ENCODE measurements around the gene PFDN1.

Gene PFDN1

DNA sequence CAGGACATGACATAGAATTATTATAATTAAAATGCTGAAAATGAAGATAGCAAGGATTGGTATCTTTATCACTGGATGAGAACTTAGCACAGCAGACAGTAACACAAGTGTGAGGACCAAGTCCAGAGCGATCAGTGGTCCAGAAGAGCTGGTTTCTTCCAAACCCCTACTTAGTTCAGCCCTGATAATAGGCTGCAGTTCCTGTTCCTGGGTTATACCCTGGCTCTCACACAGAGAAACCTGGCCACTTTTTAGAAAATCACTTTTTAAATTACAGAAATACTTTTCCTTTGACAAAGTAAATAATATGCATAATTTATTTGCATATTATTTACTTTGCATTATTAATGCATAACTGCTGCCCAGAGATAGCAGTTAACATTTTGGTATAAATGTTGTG lies 87.6 kb downstream of the PFDN1 start:
- Histone ChIP-seq H3K9me3 (ENCODE audit: control extremely low read depth in 1 of 5, control insufficient read depth in 4 of 5, insufficient read depth in 2 of 5, low read depth in 1 of 5, low read length in 4 of 5) (no peaks in the 10 kb centered on the region), H3K36me3 (ENCODE audit: control insufficient read depth in 4 of 4, insufficient read depth in 4 of 4, low read length in 3 of 4) (no peaks in the 10 kb centered on the region), H3K4me1 (ENCODE audit: control extremely low read depth in 1 of 4, control insufficient read depth in 4 of 4, insufficient read depth in 4 of 4, low read length in 3 of 4) (peaks cover 2 to 12% (median 12%) of the 10 kb centered on the region in 4 experiments), H3K4me3 (ENCODE audit: control insufficient read depth in 1 of 7, extremely low read depth in 1 of 7, insufficient read depth in 4 of 7, low read depth in 2 of 7, low read length in 6 of 7) (no peak overlapping the region), H3K27me3 (replicated peaks in 2 of 5; ENCODE audit: control insufficient read depth in 4 of 5, insufficient read depth in 5 of 5, low read length in 4 of 5) (peaks cover 0 to 15% (median 6%) of the 10 kb centered on the region in 5 experiments), H3K27ac (ENCODE audit: insufficient read depth in 1 of 2, low read depth in 1 of 2, low read length in 2 of 2, poor library complexity in 1 of 2, severe bottlenecking in 2 of 2) (no peak overlapping the region)
- CTCF ChIA-PET, result interaction anchor here (0.9 to 1.5 kb wide), 8 partner anchors 8 to 158 kb away, joined by 3 to 4 read pairs (median 4); no protein-coding TSS in a partner anchor
- POLR2A ChIA-PET, result interaction anchor here (0.6 to 0.8 kb wide), 2 partner anchors 17 to 100 kb away, joined by 3 to 4 read pairs; no protein-coding TSS in a partner anchor
- DNase-seq, result no peak
- 100% methylated on average over 1 of the region's 1 CpG for WGBS (ENCODE audit: insufficient coverage)

- no peaks in the 10 kb centered on the region for H3K9me3 ChIP-seq (ENCODE audit: control extremely low read depth in 1 of 5, control insufficient read depth in 4 of 5, insufficient read depth in 2 of 5, low read depth in 1 of 5, low read length in 4 of 5)
- no peak overlapping the region for H3K4me3 ChIP-seq (ENCODE audit: control insufficient read depth in 1 of 7, extremely low read depth in 1 of 7, insufficient read depth in 4 of 7, low read depth in 2 of 7, low read length in 6 of 7)
- no peak overlapping the region for H3K27ac ChIP-seq (ENCODE audit: insufficient read depth in 1 of 2, low read depth in 1 of 2, low read length in 2 of 2, poor library complexity in 1 of 2, severe bottlenecking in 2 of 2)
- ChIA-PET CTCF (interaction anchor here (0.9 to 1.5 kb wide), 7 partner anchors 8 to 30 kb away, joined by 3 to 4 read pairs (median 4); no protein-coding TSS in a partner anchor), POLR2A (interaction anchor here (0.8 kb wide), 1 partner anchor 100 kb away, joined by 3 read pairs; no protein-coding TSS in a partner anchor)
- H3K4me1 ChIP-seq (ENCODE audit: control extremely low read depth in 1 of 4, control insufficient read depth in 4 of 4, insufficient read depth in 4 of 4, low read length in 3 of 4), result peaks cover 2 to 12% (median 12%) of the 10 kb centered on the region in 4 experiments
- peak; percentile 70 to 91 (median 89) for DNase-seq
- H3K36me3 ChIP-seq (ENCODE audit: control insufficient read depth in 4 of 4, insufficient read depth in 4 of 4, low read length in 3 of 4), result no peaks in the 10 kb centered on the region
- WGBS (ENCODE audit: insufficient coverage), result 83% methylated on average over 2 of the region's 4 CpGs
- peaks cover 0 to 15% (median 5%) of the 10 kb centered on the region in 5 experiments for H3K27me3 ChIP-seq (replicated peaks in 2 of 5; ENCODE audit: control insufficient read depth in 4 of 5, insufficient read depth in 5 of 5, low read length in 4 of 5)
Observed at GRCh38 chr5:140214831-140215230, 88.1 kb downstream of the PFDN1 start.

DNA sequence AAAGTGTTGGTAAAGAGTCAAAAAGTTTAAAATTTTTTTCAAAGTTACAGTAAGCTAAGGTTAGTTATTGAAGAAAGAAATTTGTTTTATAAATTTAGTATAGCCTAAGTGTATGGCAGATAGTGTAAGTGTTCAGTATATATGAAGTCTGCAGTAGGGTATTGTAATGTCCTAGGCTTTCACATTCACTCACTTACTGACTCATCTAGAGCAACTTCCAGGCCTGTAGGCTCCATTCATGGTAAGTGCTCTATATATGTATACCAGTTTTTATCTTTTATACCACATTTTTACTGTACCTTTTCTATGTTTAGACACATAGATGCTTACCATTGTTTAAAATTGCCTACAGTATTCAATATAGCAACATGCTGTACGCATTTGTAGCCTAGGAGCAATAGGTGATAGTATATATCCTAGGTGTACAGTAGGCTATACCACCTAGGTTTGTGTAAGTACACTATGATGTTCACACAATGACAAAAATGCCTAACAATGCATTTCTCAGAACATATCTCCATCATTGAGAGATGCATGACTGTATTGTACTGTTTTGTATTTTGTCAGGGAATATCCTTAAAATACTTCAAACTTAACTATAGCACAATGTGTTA lies 89.4 kb downstream of the PFDN1 start:
- no peak overlapping the region for H3K27ac ChIP-seq (ENCODE audit: insufficient read depth in 1 of 2, low read depth in 1 of 2, low read length in 2 of 2, poor library complexity in 1 of 2, severe bottlenecking in 2 of 2)
- peaks cover 0 to 15% (median 4%) of the 10 kb centered on the region in 5 experiments for H3K27me3 ChIP-seq (replicated peaks in 2 of 5; ENCODE audit: control insufficient read depth in 4 of 5, insufficient read depth in 5 of 5, low read length in 4 of 5)
- WGBS (ENCODE audit: insufficient coverage), result no CpG with 5 or more reads among the region's 1 CpG
- no peaks in the 10 kb centered on the region for H3K9me3 ChIP-seq (ENCODE audit: control extremely low read depth in 1 of 5, control insufficient read depth in 4 of 5, insufficient read depth in 2 of 5, low read depth in 1 of 5, low read length in 4 of 5)
- no peak for DNase-seq
- H3K4me3 ChIP-seq (ENCODE audit: control insufficient read depth in 1 of 7, extremely low read depth in 1 of 7, insufficient read depth in 4 of 7, low read depth in 2 of 7, low read length in 6 of 7), result no peak overlapping the region
- ChIA-PET POLR2A (no interaction called here), CTCF (interaction anchor here (0.9 kb wide), 1 partner anchor 26 kb away, joined by 3 read pairs; no protein-coding TSS in a partner anchor)
- H3K36me3 ChIP-seq (ENCODE audit: control insufficient read depth in 4 of 4, insufficient read depth in 4 of 4, low read length in 3 of 4), result no peaks in the 10 kb centered on the region
- H3K4me1 ChIP-seq (ENCODE audit: control extremely low read depth in 1 of 4, control insufficient read depth in 4 of 4, insufficient read depth in 4 of 4, low read length in 3 of 4), result peaks cover 2 to 12% (median 12%) of the 10 kb centered on the region in 4 experiments

DNA sequence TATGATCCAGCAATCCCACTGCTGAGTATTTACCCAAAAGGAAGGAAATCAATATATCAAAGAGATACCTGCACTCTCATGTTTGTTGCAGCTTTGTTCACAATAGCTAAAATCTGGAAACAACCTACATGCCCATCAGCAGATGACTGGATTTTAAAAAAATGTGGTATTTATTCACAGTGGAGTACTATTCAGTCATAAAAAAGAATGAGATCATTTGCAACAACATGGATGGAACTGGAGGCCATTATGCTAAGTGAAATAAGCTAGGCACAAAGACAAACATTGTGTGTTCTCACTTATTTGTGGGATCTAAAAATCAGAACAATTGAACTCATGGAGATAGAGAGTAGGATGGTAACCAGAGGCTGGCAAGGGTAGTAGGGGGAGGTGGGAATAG lies 94.8 kb downstream of the PFDN1 start:
- no peak overlapping the region for H3K4me3 ChIP-seq (ENCODE audit: control insufficient read depth in 1 of 7, extremely low read depth in 1 of 7, insufficient read depth in 4 of 7, low read depth in 2 of 7, low read length in 6 of 7)
- H3K4me1 ChIP-seq (ENCODE audit: control extremely low read depth in 1 of 4, control insufficient read depth in 4 of 4, insufficient read depth in 4 of 4, low read length in 3 of 4), result peaks cover 9 to 24% (median 10%) of the 10 kb centered on the region in 4 experiments
- H3K9me3 ChIP-seq (ENCODE audit: control extremely low read depth in 1 of 5, control insufficient read depth in 4 of 5, insufficient read depth in 2 of 5, low read depth in 1 of 5, low read length in 4 of 5), result no peaks in the 10 kb centered on the region
- H3K36me3 ChIP-seq (ENCODE audit: control insufficient read depth in 4 of 4, insufficient read depth in 4 of 4, low read length in 3 of 4), result no peaks in the 10 kb centered on the region
- H3K27ac ChIP-seq (ENCODE audit: insufficient read depth in 1 of 2, low read depth in 1 of 2, low read length in 2 of 2, poor library complexity in 1 of 2, severe bottlenecking in 2 of 2), result no peak overlapping the region
- ChIA-PET CTCF (no interaction called here), POLR2A (no interaction called here)
- no peaks in the 10 kb centered on the region for H3K27me3 ChIP-seq (replicated peaks in 2 of 5; ENCODE audit: control insufficient read depth in 4 of 5, insufficient read depth in 5 of 5, low read length in 4 of 5)
- no peak for DNase-seq

GRCh38 chr5:140207250-140207964 lies 95.5 kb downstream of the PFDN1 start:
- DNase-seq, result no peak
- Histone ChIP-seq H3K9me3 (ENCODE audit: control extremely low read depth in 1 of 5, control insufficient read depth in 4 of 5, insufficient read depth in 2 of 5, low read depth in 1 of 5, low read length in 4 of 5) (no peaks in the 10 kb centered on the region), H3K27ac (ENCODE audit: insufficient read depth in 1 of 2, low read depth in 1 of 2, low read length in 2 of 2, poor library complexity in 1 of 2, severe bottlenecking in 2 of 2) (no peak overlapping the region), H3K4me3 (ENCODE audit: control insufficient read depth in 1 of 7, extremely low read depth in 1 of 7, insufficient read depth in 4 of 7, low read depth in 2 of 7, low read length in 6 of 7) (no peak overlapping the region), H3K27me3 (replicated peaks in 2 of 5; ENCODE audit: control insufficient read depth in 4 of 5, insufficient read depth in 5 of 5, low read length in 4 of 5) (no peaks in the 10 kb centered on the region), H3K4me1 (ENCODE audit: control extremely low read depth in 1 of 4, control insufficient read depth in 4 of 4, insufficient read depth in 4 of 4, low read length in 3 of 4) (peaks cover 9 to 24% (median 10%) of the 10 kb centered on the region in 4 experiments), H3K36me3 (ENCODE audit: control insufficient read depth in 4 of 4, insufficient read depth in 4 of 4, low read length in 3 of 4) (no peaks in the 10 kb centered on the region)
- 100% methylated on average over 1 of the region's 2 CpGs for WGBS (ENCODE audit: insufficient coverage)
- CTCF ChIA-PET, result interaction anchor here (0.8 to 1.9 kb wide), 8 partner anchors 8 to 151 kb away, joined by 3 to 7 read pairs (median 4); no protein-coding TSS in a partner anchor
- POLR2A ChIA-PET, result no interaction called here

GRCh38 chr5:140205952-140206351 lies 96.9 kb downstream of the PFDN1 start:
- WGBS (ENCODE audit: insufficient coverage), result 97% methylated on average over 3 of the region's 4 CpGs
- H3K4me3 ChIP-seq (ENCODE audit: control insufficient read depth in 1 of 7, extremely low read depth in 1 of 7, insufficient read depth in 4 of 7, low read depth in 2 of 7, low read length in 6 of 7), result no peak overlapping the region
- H3K27ac ChIP-seq (ENCODE audit: insufficient read depth in 1 of 2, low read depth in 1 of 2, low read length in 2 of 2, poor library complexity in 1 of 2, severe bottlenecking in 2 of 2), result no peak overlapping the region
- H3K9me3 ChIP-seq (ENCODE audit: control extremely low read depth in 1 of 5, control insufficient read depth in 4 of 5, insufficient read depth in 2 of 5, low read depth in 1 of 5, low read length in 4 of 5), result no peaks in the 10 kb centered on the region
- no peak for DNase-seq
- H3K36me3 ChIP-seq (ENCODE audit: control insufficient read depth in 4 of 4, insufficient read depth in 4 of 4, low read length in 3 of 4), result no peaks in the 10 kb centered on the region
- ChIA-PET POLR2A (no interaction called here), CTCF (interaction anchor here (1.2 to 1.9 kb wide), 8 partner anchors 8 to 139 kb away, joined by 3 to 7 read pairs (median 4); no protein-coding TSS in a partner anchor)
- H3K4me1 ChIP-seq (ENCODE audit: control extremely low read depth in 1 of 4, control insufficient read depth in 4 of 4, insufficient read depth in 4 of 4, low read length in 3 of 4), result peaks cover 9 to 24% (median 10%) of the 10 kb centered on the region in 4 experiments
- H3K27me3 ChIP-seq (replicated peaks in 2 of 5; ENCODE audit: control insufficient read depth in 4 of 5, insufficient read depth in 5 of 5, low read length in 4 of 5), result no peaks in the 10 kb centered on the region

DNA sequence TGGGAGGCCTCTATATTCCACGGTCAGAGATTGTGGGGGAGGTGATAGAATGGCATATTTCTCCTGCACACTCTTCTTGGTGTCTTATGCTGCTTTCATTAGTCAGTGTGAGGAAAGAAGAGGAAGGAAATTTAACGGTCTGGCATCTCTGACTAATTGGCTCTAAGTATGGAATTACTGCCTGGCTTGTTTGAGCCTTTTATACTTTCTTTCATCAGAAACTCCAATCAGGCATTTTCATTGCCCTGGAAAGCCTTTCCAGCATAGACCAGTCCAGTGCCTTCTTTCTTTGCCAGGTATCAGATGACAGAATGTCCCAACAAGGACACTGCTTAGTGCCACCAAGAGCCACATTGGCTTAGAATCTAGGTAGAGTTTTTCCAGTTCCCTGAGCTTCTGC lies 97.7 kb downstream of the PFDN1 start:
- ChIA-PET POLR2A (no interaction called here), CTCF (interaction anchor here (1.3 to 1.9 kb wide), 4 partner anchors 10 to 25 kb away, joined by 4 to 5 read pairs (median 4); no protein-coding TSS in a partner anchor)
- no peak overlapping the region for H3K27ac ChIP-seq (ENCODE audit: insufficient read depth in 1 of 2, low read depth in 1 of 2, low read length in 2 of 2, poor library complexity in 1 of 2, severe bottlenecking in 2 of 2)
- H3K36me3 ChIP-seq (ENCODE audit: control insufficient read depth in 4 of 4, insufficient read depth in 4 of 4, low read length in 3 of 4), result no peaks in the 10 kb centered on the region
- H3K9me3 ChIP-seq (ENCODE audit: control extremely low read depth in 1 of 5, control insufficient read depth in 4 of 5, insufficient read depth in 2 of 5, low read depth in 1 of 5, low read length in 4 of 5), result no peaks in the 10 kb centered on the region
- DNase-seq, result peak in 2 of 3 donors; percentile 45 to 50
- H3K4me1 ChIP-seq (ENCODE audit: control extremely low read depth in 1 of 4, control insufficient read depth in 4 of 4, insufficient read depth in 4 of 4, low read length in 3 of 4), result peaks cover 9 to 24% (median 10%) of the 10 kb centered on the region in 4 experiments
- H3K4me3 ChIP-seq (ENCODE audit: control insufficient read depth in 1 of 7, extremely low read depth in 1 of 7, insufficient read depth in 4 of 7, low read depth in 2 of 7, low read length in 6 of 7), result no peak overlapping the region
- no CpG with 5 or more reads among the region's 2 CpGs for WGBS (ENCODE audit: insufficient coverage)
- no peaks in the 10 kb centered on the region for H3K27me3 ChIP-seq (replicated peaks in 2 of 5; ENCODE audit: control insufficient read depth in 4 of 5, insufficient read depth in 5 of 5, low read length in 4 of 5)

All from common myeloid progenitor, CD34-positive (primary cell).